ENCODE results near the gene ATP7B.
"Not testable (repeated sequence)": the region's sequence is repeated elsewhere in the genome, so short reads cannot be mapped to it uniquely, and the experiment has no call there.

ATP7B gene

GRCh38 chr13:51924756-51925544 lies 86.3 kb downstream of the ATP7B start:
- in situ Hi-C loops (cut with MboI; ENCODE audit: low sequenced_read_pairs): no loop called here

- in situ Hi-C loops (cut with MboI; ENCODE audit: low sequenced_read_pairs): no loop called here
These were observed 87.2 kb downstream of the ATP7B start for GRCh38 chr13:51923983-51924539.

GRCh38 chr13:51922771-51923480 lies 88.3 kb downstream of the ATP7B start:
- in situ Hi-C loops (cut with MboI; ENCODE audit: low sequenced_read_pairs): no loop called here

- in situ Hi-C loops (cut with MboI; ENCODE audit: low sequenced_read_pairs): no loop called here
These were observed 89.2 kb downstream of the ATP7B start for GRCh38 chr13:51921790-51922740.

GRCh38 chr13:51920786-51921185 lies 90.5 kb downstream of the ATP7B start:
- in situ Hi-C loops (cut with MboI; ENCODE audit: low sequenced_read_pairs): no loop called here

GRCh38 chr13:51920267-51920666 lies 91.0 kb downstream of the ATP7B start:
- in situ Hi-C loops (cut with MboI; ENCODE audit: low sequenced_read_pairs): no loop called here

GRCh38 chr13:51919531-51919930 lies 91.7 kb downstream of the ATP7B start:
- in situ Hi-C loops (cut with MboI; ENCODE audit: low sequenced_read_pairs): no loop called here

- in situ Hi-C loops (cut with MboI; ENCODE audit: low sequenced_read_pairs): no loop called here
These were observed 94.3 kb downstream of the ATP7B start for GRCh38 chr13:51916962-51917361.

- in situ Hi-C loops (cut with MboI; ENCODE audit: low sequenced_read_pairs): no loop called here
These were observed 95.0 kb downstream of the ATP7B start for GRCh38 chr13:51916051-51916818.

- in situ Hi-C loops (cut with MboI; ENCODE audit: low sequenced_read_pairs): no loop called here
These were observed 97.1 kb downstream of the ATP7B start for GRCh38 chr13:51914137-51914493.

- in situ Hi-C loops (cut with MboI; ENCODE audit: low sequenced_read_pairs): no loop called here
These were observed 97.7 kb downstream of the ATP7B start for GRCh38 chr13:51913421-51914136.

- in situ Hi-C loops (cut with MboI; ENCODE audit: low sequenced_read_pairs): no loop called here
These were observed 98.6 kb downstream of the ATP7B start for GRCh38 chr13:51912511-51913225.

- in situ Hi-C loops (cut with MboI; ENCODE audit: low sequenced_read_pairs): no loop called here
These were observed 99.2 kb downstream of the ATP7B start for GRCh38 chr13:51912091-51912490.

GRCh38 chr13:51910508-51910907 lies 100.7 kb downstream of the ATP7B start:
- in situ Hi-C loops (cut with MboI; ENCODE audit: low sequenced_read_pairs): no loop called here

- in situ Hi-C loops (cut with MboI; ENCODE audit: low sequenced_read_pairs): not testable (repeated sequence)
These were observed 102.0 kb downstream of the ATP7B start for GRCh38 chr13:51909265-51909664.

- in situ Hi-C loops (cut with MboI; ENCODE audit: low sequenced_read_pairs): no loop called here
These were observed 104.1 kb downstream of the ATP7B start for GRCh38 chr13:51907040-51907732.

GRCh38 chr13:51906581-51906980 lies 104.7 kb downstream of the ATP7B start:
- in situ Hi-C loops (cut with MboI; ENCODE audit: low sequenced_read_pairs): no loop called here

- in situ Hi-C loops (cut with MboI; ENCODE audit: low sequenced_read_pairs): no loop called here
These were observed 105.5 kb downstream of the ATP7B start for GRCh38 chr13:51905787-51906186.
